T-helper 1 cell (primary cell): ENCODE data around the gene ASXL2.

Source experiments
- DNase-seq, 5 donors: peaks; one replicate each; pipeline ENCODE4 v3.0.0-alpha.2; 2012 to 2020

ASXL2 gene

GRCh38 chr2:25684577-25685473 is 193.5 kb downstream of the ASXL2 start:
- no peak for DNase-seq
